Naive thymus-derived CD4-positive, alpha-beta T cell (primary cell): ENCODE results near the gene EXO5. TPM values are rescaled to one million over a fixed set of nuclear protein-coding genes. Genes with fewer than 3 reads are reported as not detected.

ENCODE experiments used
- ATAC-seq: fragments of 150-1000 bp; cut with Tn5 transposase; 2 replicates; pipeline ENCODE4 v1.10.0; 2021; ENCODE audit warnings: mild to moderate bottlenecking, moderate library complexity
- CTCF ChIA-PET: fragments of 350-600 bp; sonication (Branson Sonifier 250); formaldehyde crosslinking; loops from one replicate; lab custom pipeline; 2021; ENCODE audit warnings: antibody characterized with exemption; lab: Charles Lee
- POLR2A ChIA-PET: fragments of 350-600 bp; sonication (Branson Sonifier 250); formaldehyde crosslinking; loops from one replicate; lab custom pipeline; 2021; ENCODE audit warnings: antibody characterized with exemption, inconsistent platforms; lab: Charles Lee
- DNase-seq, 9 donors: peaks; one replicate each; pipeline versions ENCODE4 v3.0.0 to v3.0.0-alpha.2; 2020 to 2022; ENCODE audit warnings: mixed read lengths in 1 of 9
- H3K27ac ChIP-seq: one replicate; pipeline ENCODE4 v1.7.0; 2013; ENCODE audit warnings: mild to moderate bottlenecking, low read depth, low read length, moderate library complexity
- H3K27me3 ChIP-seq, 2 donors: one replicate each; pipeline ENCODE4 v1.7.0; 2013; ENCODE audit warnings: low read length in 2 of 2, mild to moderate bottlenecking in 2 of 2, moderate library complexity in 2 of 2; ENCODE audit not compliant: control insufficient read depth in 2 of 2, insufficient read depth in 2 of 2
- H3K36me3 ChIP-seq, 3 experiments: 1 replicate in 2 of 3; 2 replicates in 1 of 3; pipeline ENCODE4 v1.7.0; 2013; ENCODE audit warnings: low read length in 3 of 3, mild to moderate bottlenecking in 3 of 3, moderate library complexity in 1 of 3; ENCODE audit not compliant: insufficient read depth in 3 of 3, control insufficient read depth in 2 of 3
- H3K4me1 ChIP-seq, 2 donors: one replicate each; pipeline ENCODE4 v1.7.0; 2013; ENCODE audit warnings: low read length in 2 of 2, mild to moderate bottlenecking in 2 of 2, moderate library complexity in 1 of 2; ENCODE audit not compliant: control insufficient read depth in 2 of 2, insufficient read depth in 2 of 2
- H3K4me3 ChIP-seq: 2 replicates; pipeline ENCODE4 v1.7.0; 2013; ENCODE audit warnings: mild to moderate bottlenecking, low read length
- H3K9me3 ChIP-seq, 3 experiments: 1 replicate in 2 of 3; 2 replicates in 1 of 3; pipeline ENCODE4 v1.7.0; 2013; ENCODE audit warnings: low read length in 3 of 3; ENCODE audit not compliant: control insufficient read depth in 2 of 3
- H3K27ac Mint-ChIP-seq, 9 donors: one replicate each; pipeline ENCODE4 v1.8.0; 2020 to 2022; ENCODE audit warnings: mixed read lengths in 9 of 9, mild to moderate bottlenecking in 8 of 9, moderate library complexity in 5 of 9, inconsistent platforms in 2 of 9
- H3K27me3 Mint-ChIP-seq, 5 donors: one replicate each; pipeline ENCODE4 v1.8.0; 2021 to 2022; ENCODE audit warnings: mixed read lengths in 5 of 5, mild to moderate bottlenecking in 1 of 5
- H3K36me3 Mint-ChIP-seq, 5 donors: one replicate each; pipeline ENCODE4 v1.8.0; 2020 to 2022; ENCODE audit warnings: mixed read lengths in 5 of 5, mild to moderate bottlenecking in 3 of 5, inconsistent platforms in 1 of 5
- H3K4me1 Mint-ChIP-seq, 7 donors: one replicate each; pipeline ENCODE4 v1.8.0; 2020 to 2022; ENCODE audit warnings: mixed read lengths in 7 of 7, mild to moderate bottlenecking in 3 of 7, inconsistent platforms in 1 of 7
- H3K4me3 Mint-ChIP-seq, 10 donors: one replicate each; pipeline ENCODE4 v1.8.0; 2020 to 2022; ENCODE audit warnings: mild to moderate bottlenecking in 10 of 10, mixed read lengths in 10 of 10, moderate library complexity in 6 of 10, inconsistent platforms in 2 of 10
- H3K9me3 Mint-ChIP-seq, 11 donors: one replicate each; pipeline ENCODE4 v1.8.0; 2020 to 2022; ENCODE audit warnings: mixed read lengths in 11 of 11, mild to moderate bottlenecking in 4 of 11, inconsistent platforms in 1 of 11, moderate library complexity in 1 of 11
- intact Hi-C, 2 donors: fragments of 100-400 bp; cut with micrococcal nuclease; formaldehyde crosslinking; loops; one replicate each; pipeline ENCODE4 v1.15.1; 2023
- polyA plus RNA-seq, 2 donors: library from polyadenylated mRNA; unstranded; fragments of 300-500 nt; fragmentation: Illumina TruSeq; gene quantifications; one replicate each; pipeline ENCODE4 v1.2.3, GENCODE V29; 2021
- total RNA-seq, 6 experiments: library from RNA in 5 of 6; stranded (reverse) in 5 of 6; gene quantifications; 1 replicate in 5 of 6; 2 replicates in 1 of 6; pipeline ENCODE4 v1.2.3 and lab custom pipeline; 2021 to 2026

EXO5 gene
- total and polyA plus RNA-seq, 7 experiments from 2014 or later, result 5.2 to 14.1 (median 8.6) TPM

GRCh38 chr1:40519517-40519916, 10.9 kb downstream of the EXO5 start:
- H3K9me3 ChIP-seq, result peaks cover 0 to 55% (median 0%) of the 10 kb centered on the region in 3 experiments
- H3K27ac Mint-ChIP-seq, result no peak overlapping the region
- no peak overlapping the region for H3K27ac ChIP-seq
- H3K9me3 Mint-ChIP-seq, result peaks cover 4 to 87% (median 43%) of the 10 kb centered on the region in 11 donors
- H3K4me1 ChIP-seq, result no peaks in the 10 kb centered on the region
- H3K36me3 ChIP-seq, result peaks cover 0 to 10% (median 6%) of the 10 kb centered on the region in 3 experiments
- ChIA-PET CTCF (no interaction called here), POLR2A (interaction anchor here (0.8 kb wide), 1 partner anchor 183 kb away, joined by 3 read pairs; no protein-coding TSS in a partner anchor)
- peaks cover 0 to 8% (median 5%) of the 10 kb centered on the region in 5 donors for H3K27me3 Mint-ChIP-seq
- no peak overlapping the region for H3K4me3 Mint-ChIP-seq
- H3K4me3 ChIP-seq, result no peak overlapping the region
- peaks cover 16 to 42% (median 22%) of the 10 kb centered on the region in 5 donors for H3K36me3 Mint-ChIP-seq
- no peaks in the 10 kb centered on the region for H3K27me3 ChIP-seq
- no peaks in the 10 kb centered on the region for H3K4me1 Mint-ChIP-seq
- ATAC-seq, result no peak
- no peak for DNase-seq
- intact Hi-C loops, result no loop called here

- intact Hi-C loops, result loop anchor here (1.0 to 5.0 kb wide), 14 partner anchors 23 to 839 kb away; partner anchors contain the start of genes EXO5 (in 2 of the 2), NFYC (in 2 of the 2), RIMS3 (in 2 of the 2) and RLF (in 2 of the 2)
- Mint-ChIP-seq H3K36me3 (peaks cover 2 to 27% (median 11%) of the 10 kb centered on the region in 5 donors), H3K9me3 (peaks cover 4 to 41% (median 12%) of the 10 kb centered on the region in 11 donors), H3K27me3 (peaks cover 10 to 28% (median 21%) of the 10 kb centered on the region in 5 donors), H3K4me1 (peaks cover 22 to 29% (median 25%) of the 10 kb centered on the region in 7 donors), H3K27ac (peak overlapping the region; percentile 59 to 96 (median 93)), H3K4me3 (peak overlapping the region; percentile 89 to 100 (median 98))
- DNase-seq (no peak), ATAC-seq (no peak)
- ChIA-PET POLR2A (interaction anchor here (0.6 to 2.4 kb wide), 9 partner anchors 22 to 331 kb away, joined by 3 to 20 read pairs (median 4); partner anchors contain the start of genes CITED4, EXO5, NFYC and ZFP69), CTCF (interaction anchor here (1.4 kb wide), 1 partner anchor 22 kb away, joined by 3 read pairs; no protein-coding TSS in a partner anchor)
- Histone ChIP-seq H3K4me1 (peaks cover 14 to 17% of the 10 kb centered on the region in 2 donors), H3K9me3 (peaks cover 0 to 3% (median 0%) of the 10 kb centered on the region in 3 experiments), H3K36me3 (no peaks in the 10 kb centered on the region), H3K27me3 (no peaks in the 10 kb centered on the region), H3K4me3 (peak overlapping the region; percentile 78), H3K27ac (peak overlapping the region; percentile 80)
Observed at GRCh38 chr1:40530735-40531380, 22.3 kb downstream of the EXO5 start.

- ChIA-PET CTCF (interaction anchor here (1.0 to 1.4 kb wide), 2 partner anchors 22 to 93 kb away, joined by 3 read pairs; no protein-coding TSS in a partner anchor), POLR2A (interaction anchor here (0.6 to 2.4 kb wide), 18 partner anchors 9 to 471 kb away, joined by 3 to 20 read pairs (median 3); partner anchors contain the start of genes CITED4, EXO5, NFYC and ZFP69)
- Histone ChIP-seq H3K4me1 (peaks cover 14 to 17% of the 10 kb centered on the region in 2 donors), H3K36me3 (no peaks in the 10 kb centered on the region), H3K27me3 (no peaks in the 10 kb centered on the region), H3K27ac (peak within 1 kb of the TSS; percentile 80), H3K4me3 (peak within 1 kb of the TSS; percentile 78), H3K9me3 (no peaks in the 10 kb centered on the region)
- H3K4me3 Mint-ChIP-seq, result peak within 1 kb of the TSS; percentile 89 to 100 (median 98)
- peaks cover 2 to 35% (median 8%) of the 10 kb centered on the region in 11 donors for H3K9me3 Mint-ChIP-seq
- intact Hi-C loops, result loop anchor here (1.0 to 5.0 kb wide), 14 partner anchors 23 to 839 kb away; partner anchors contain the start of genes EXO5 (in 2 of the 2), NFYC (in 2 of the 2), RIMS3 (in 2 of the 2) and RLF (in 2 of the 2)
- H3K27me3 Mint-ChIP-seq, result peaks cover 4 to 24% (median 17%) of the 10 kb centered on the region in 5 donors
- DNase-seq (peak; percentile 57 to 87 (median 81)), ATAC-seq (peak; percentile 99)
- H3K27ac Mint-ChIP-seq, result peak within 1 kb of the TSS; percentile 59 to 96 (median 93)
- H3K36me3 Mint-ChIP-seq, result peaks cover 0 to 25% (median 11%) of the 10 kb centered on the region in 5 donors
- peaks cover 22 to 29% (median 25%) of the 10 kb centered on the region in 7 donors for H3K4me1 Mint-ChIP-seq
Observed at GRCh38 chr1:40531381-40532061, 23.0 kb downstream of the EXO5 start, which contains the start of gene ZNF684. ZNF684 (plus strand) TSS chr1:40531637; CDS start chr1:40533167, 1,530 bp downstream.

GRCh38 chr1:40532062-40532389, 23.5 kb downstream of the EXO5 start:
- H3K27me3 ChIP-seq, result no peaks in the 10 kb centered on the region
- peak overlapping the region; percentile 80 for H3K27ac ChIP-seq
- H3K9me3 ChIP-seq, result no peaks in the 10 kb centered on the region
- H3K9me3 Mint-ChIP-seq, result peaks cover 2 to 32% (median 8%) of the 10 kb centered on the region in 11 donors
- POLR2A ChIA-PET, result interaction anchor here (0.6 to 2.4 kb wide), 16 partner anchors 8 to 472 kb away, joined by 3 to 20 read pairs (median 3); partner anchors contain the start of genes CITED4, EXO5, NFYC and ZFP69
- H3K27me3 Mint-ChIP-seq, result peaks cover 4 to 24% (median 17%) of the 10 kb centered on the region in 5 donors
- peak overlapping the region; percentile 59 to 96 (median 93) for H3K27ac Mint-ChIP-seq
- peaks cover 0 to 27% (median 11%) of the 10 kb centered on the region in 5 donors for H3K36me3 Mint-ChIP-seq
- H3K36me3 ChIP-seq, result no peaks in the 10 kb centered on the region
- peaks cover 14 to 17% of the 10 kb centered on the region in 2 donors for H3K4me1 ChIP-seq
- DNase-seq, result no peak
- intact Hi-C loops, result loop anchor here (5.0 kb wide), 4 partner anchors 135 to 840 kb away; partner anchors contain the start of genes NFYC (in 2 of the 2), HPCAL4 (in 1 of the 2), RIMS3 (in 1 of the 2) and RLF (in 1 of the 2)
- H3K4me3 ChIP-seq, result peak overlapping the region; percentile 78
- ATAC-seq, result no peak
- CTCF ChIA-PET, result interaction anchor here (0.8 to 1.4 kb wide), 4 partner anchors 14 to 140 kb away, joined by 3 read pairs; no protein-coding TSS in a partner anchor
- peak overlapping the region; percentile 89 to 100 (median 98) for H3K4me3 Mint-ChIP-seq
- H3K4me1 Mint-ChIP-seq, result peaks cover 22 to 29% (median 25%) of the 10 kb centered on the region in 7 donors

GRCh38 chr1:40532844-40533424, 24.4 kb downstream of the EXO5 start:
- peaks cover 23 to 29% (median 25%) of the 10 kb centered on the region in 7 donors for H3K4me1 Mint-ChIP-seq
- peak overlapping the region in 5 of 9 donors; percentile 3 to 68 (median 59) for H3K27ac Mint-ChIP-seq

More at GRCh38 chr1:40532844-40533424, 24.4 kb downstream of the EXO5 start:
- ChIA-PET POLR2A (interaction anchor here (0.6 to 2.4 kb wide), 8 partner anchors 8 to 354 kb away, joined by 3 to 20 read pairs (median 4); partner anchors contain the start of genes CITED4, EXO5 and NFYC), CTCF (interaction anchor here (0.6 to 1.3 kb wide), 7 partner anchors 9 to 796 kb away, joined by 3 to 6 read pairs (median 4); no protein-coding TSS in a partner anchor)
- ATAC-seq, result no peak
- no peaks in the 10 kb centered on the region for H3K27me3 ChIP-seq
- no peaks in the 10 kb centered on the region for H3K9me3 ChIP-seq
- Mint-ChIP-seq H3K36me3 (peaks cover 0 to 31% (median 15%) of the 10 kb centered on the region in 5 donors), H3K27me3 (peaks cover 0 to 18% (median 9%) of the 10 kb centered on the region in 5 donors), H3K4me3 (peak overlapping the region; percentile 30 to 100 (median 92)), H3K9me3 (peaks cover 4 to 27% (median 7%) of the 10 kb centered on the region in 11 donors)
- H3K4me3 ChIP-seq, result no peak overlapping the region
- intact Hi-C loops, result loop anchor here (5.0 kb wide), 4 partner anchors 134 to 841 kb away; partner anchors contain the start of genes NFYC (in 2 of the 2), HPCAL4 (in 1 of the 2), RIMS3 (in 1 of the 2) and RLF (in 1 of the 2)
- DNase-seq, result peak in 4 of 9 donors; percentile 9 to 16 (median 13)
- H3K4me1 ChIP-seq, result peaks cover 14 to 17% of the 10 kb centered on the region in 2 donors
- H3K27ac ChIP-seq, result no peak overlapping the region
- H3K36me3 ChIP-seq, result no peaks in the 10 kb centered on the region
